A673 (cell line): ENCODE data around the gene ZNF48. TPM values are rescaled to one million over a fixed set of nuclear protein-coding genes. Genes with fewer than 3 reads are reported as not detected.

ENCODE experiments used
- BruUV-seq: library from RNA; stranded (reverse); fragments of 400-500 nt; replicated peaks from 2 replicates; lab custom pipeline; 2021; lab: Mats Ljungman, UMichigan
- CTCF ChIA-PET: fragments of 300-600 bp; sonication (Branson Sonifier 250); formaldehyde crosslinking; loops from one replicate; lab custom pipeline; 2022; ENCODE audit warnings: antibody characterized with exemption; lab: Charles Lee
- POLR2A ChIA-PET: fragments of 300-600 bp; sonication (Branson Sonifier 250); formaldehyde crosslinking; loops from one replicate; lab custom pipeline; 2022; ENCODE audit warnings: antibody characterized with exemption; ENCODE audit not compliant: low non-redundant PET; lab: Charles Lee
- DNase-seq: peaks from one replicate; pipeline ENCODE4 v3.0.0-alpha.2; 2015; ENCODE audit warnings: low spot score
- H3K27ac ChIP-seq: fragments of 200-600 bp; sonication (generic); 2 replicates; pipeline ENCODE4 v1.5.1; 2016; ENCODE audit warnings: mixed run types, low read depth, mild to moderate bottlenecking, mixed read lengths, antibody characterized with exemption, low read length; ENCODE audit not compliant: poor library complexity, severe bottlenecking
- H3K27me3 ChIP-seq: fragments of 200-600 bp; sonication (generic); replicated peaks from 2 replicates; pipeline ENCODE4 v1.6.1; 2017; ENCODE audit warnings: mixed run types, low read depth, mild to moderate bottlenecking, mixed read lengths, antibody characterized with exemption, low read length; ENCODE audit not compliant: insufficient read depth, poor library complexity
- H3K36me3 ChIP-seq: fragments of 200-600 bp; sonication (generic); 2 replicates; pipeline ENCODE4 v1.6.1; 2016; ENCODE audit warnings: mixed run types, mild to moderate bottlenecking, mixed read lengths, antibody characterized with exemption, low read length; ENCODE audit not compliant: insufficient read depth, poor library complexity, severe bottlenecking
- H3K4me1 ChIP-seq: fragments of 200-600 bp; sonication (generic); 2 replicates; pipeline ENCODE4 v1.6.1; 2017; ENCODE audit warnings: mixed run types, mild to moderate bottlenecking, mixed read lengths, antibody characterized with exemption, low read length; ENCODE audit not compliant: insufficient read depth, poor library complexity, severe bottlenecking
- H3K4me3 ChIP-seq: fragments of 200-600 bp; sonication (generic); 2 replicates; pipeline ENCODE4 v1.5.1; 2016; ENCODE audit warnings: low read depth, mixed run types, mild to moderate bottlenecking, mixed read lengths, low read length; ENCODE audit not compliant: poor library complexity, severe bottlenecking
- H3K9me3 ChIP-seq: fragments of 200-600 bp; sonication (generic); 2 replicates; pipeline ENCODE4 v1.6.1; 2016; ENCODE audit warnings: mixed run types, low read depth, mild to moderate bottlenecking, mixed read lengths, antibody characterized with exemption, low read length; ENCODE audit not compliant: poor library complexity, severe bottlenecking
- CTCF ChIP-seq: fragments of 300-800, 200-600 bp; sonication (generic); conservative IDR thresholded peaks from 2 replicates; pipeline ENCODE4 v1.5.1; 2017; ENCODE audit warnings: low read depth, mild to moderate bottlenecking, antibody characterized with exemption, low read length, moderate library complexity, mixed read lengths
- EZH2 ChIP-seq: fragments of 200-600 bp; sonication (generic); IDR thresholded peaks from 2 replicates; pipeline ENCODE4 v1.6.1; 2017; ENCODE audit warnings: borderline replicate concordance, low read depth, mild to moderate bottlenecking, mixed read lengths, antibody characterized with exemption, low read length; ENCODE audit not compliant: poor library complexity, severe bottlenecking
- intact Hi-C: fragments of 100-400 bp; cut with micrococcal nuclease; formaldehyde crosslinking; loops from one replicate; pipeline ENCODE4 v1.10.0; 2022; ENCODE audit not compliant: unreplicated experiment
- total RNA-seq: library from RNA; stranded (reverse); gene quantifications from 2 replicates; pipeline ENCODE4 v1.2.3, GENCODE V29; 2021

Gene ZNF48
- total RNA-seq, 1 experiment from 2014 or later, result 22.0 TPM

GRCh38 chr16:30429418-30429677 lies 34.1 kb downstream of the ZNF48 start:
- intact Hi-C loops, result no loop called here
- DNase-seq, result no peak
- BruUV-seq, result TSS peak; percentile 57
- POLR2A ChIA-PET, result interaction anchor here (0.6 to 0.8 kb wide), 2 partner anchors 11 kb away, joined by 3 read pairs; no protein-coding TSS in a partner anchor
- Histone ChIP-seq H3K27ac (peak overlapping the region; percentile 47), H3K36me3 (peaks cover 8% of the 10 kb centered on the region), H3K4me3 (peak overlapping the region; percentile 61), H3K4me1 (peaks cover 10% of the 10 kb centered on the region), H3K9me3 (no peaks in the 10 kb centered on the region), H3K27me3 (no peaks in the 10 kb centered on the region)
- CTCF ChIA-PET, result interaction anchor here (0.6 to 1.3 kb wide), 20 partner anchors 10 to 209 kb away, joined by 3 to 18 read pairs (median 4); partner anchors contain the start of genes SEPHS2, TBC1D10B, ZNF689 and ZNF771
- TF ChIP-seq EZH2 (no peak), CTCF (no peak)

GRCh38 chr16:30429678-30430427 lies 34.6 kb downstream of the ZNF48 start, which contains the start of gene DCTPP1:
Gene DCTPP1, minus strand, starts transcription at chr16:30430030. Its CDS starts 50 bp downstream, at chr16:30429980.
- H3K36me3 ChIP-seq, result peaks cover 6% of the 10 kb centered on the region
- peak within 1 kb of the TSS; percentile 61 for H3K4me3 ChIP-seq
- POLR2A ChIA-PET, result interaction anchor here (0.6 to 0.8 kb wide), 2 partner anchors 10 to 11 kb away, joined by 3 read pairs; no protein-coding TSS in a partner anchor
- peaks cover 10% of the 10 kb centered on the region for H3K4me1 ChIP-seq
- H3K27ac ChIP-seq, result peak within 1 kb of the TSS; percentile 47
- no TSS peak for BruUV-seq
- no peak for TF ChIP-seq EZH2
- TF ChIP-seq CTCF, result peak; percentile 91
- CTCF ChIA-PET, result interaction anchor here (0.6 to 1.3 kb wide), 20 partner anchors 11 to 208 kb away, joined by 3 to 18 read pairs (median 4); partner anchors contain the start of genes SEPHS2, TBC1D10B, ZNF689 and ZNF771
- DNase-seq, result peak; percentile 100
- no peaks in the 10 kb centered on the region for H3K27me3 ChIP-seq
- H3K9me3 ChIP-seq, result no peaks in the 10 kb centered on the region
- intact Hi-C loops, result loop anchor here (1.0 kb wide), 2 partner anchors 168 to 185 kb away; no protein-coding TSS in a partner anchor

- BruUV-seq, result no TSS peak
- Histone ChIP-seq H3K36me3 (peaks cover 6% of the 10 kb centered on the region), H3K27ac (peak overlapping the region; percentile 30), H3K9me3 (no peaks in the 10 kb centered on the region), H3K4me1 (peaks cover 10% of the 10 kb centered on the region), H3K4me3 (peak overlapping the region; percentile 61), H3K27me3 (no peaks in the 10 kb centered on the region)
- intact Hi-C loops, result loop anchor here (1.0 kb wide), 2 partner anchors 168 to 185 kb away; no protein-coding TSS in a partner anchor
- CTCF ChIA-PET, result interaction anchor here (0.8 to 1.3 kb wide), 9 partner anchors 13 to 198 kb away, joined by 3 to 18 read pairs (median 7); partner anchors contain the start of genes SEPHS2, ZNF689 and ZNF771
- POLR2A ChIA-PET, result no interaction called here
- TF ChIP-seq EZH2, result no peak
- TF ChIP-seq CTCF, result peak; percentile 4
- DNase-seq, result no peak
Measured at GRCh38 chr16:30430428-30430970, 35.3 kb downstream of the ZNF48 start.
